H1 (cell line): ENCODE data around the gene FBXO2. TPM values are rescaled to one million over a fixed set of nuclear protein-coding genes. Genes with fewer than 3 reads are reported as not detected.

Experiments used
- FOSL1 ChIP-seq: IDR thresholded peaks from 2 replicates; pipeline ENCODE4 v1.6.1; 2011; ENCODE audit warnings: mild to moderate bottlenecking, low read depth, low read length, moderate library complexity; ENCODE audit not compliant: insufficient read depth
- KDM5A ChIP-seq: fragments of 200-600 bp; IDR thresholded peaks from 2 replicates; pipeline ENCODE4 v1.7.1; 2012; ENCODE audit warnings: mild to moderate bottlenecking, low read length, inconsistent platforms, mixed read lengths
- NRF1 ChIP-seq: IDR thresholded peaks from 2 replicates; pipeline ENCODE4 v1.6.1; 2011; ENCODE audit warnings: mild to moderate bottlenecking, low read depth, low read length, improper control_type of control experiment
- PHF8 ChIP-seq: fragments of 200-600 bp; sonication (generic); conservative IDR thresholded peaks from 2 replicates; pipeline ENCODE4 v1.7.1; 2012; ENCODE audit warnings: low read depth, mild to moderate bottlenecking, inconsistent platforms, low read length, moderate library complexity
- ZNF274 ChIP-seq: IDR thresholded peaks from 2 replicates; pipeline ENCODE4 v1.7.0; 2012; ENCODE audit warnings: low read length, borderline replicate concordance; ENCODE audit errors: extremely low read depth
- polyA plus RNA-seq, 7 experiments: library from polyadenylated mRNA; depleted of rRNA in 3 of 7; stranded (reverse) in 5 of 7; unstranded in 2 of 7; fragments of >200 nt in 5 of 7; fragments of 200-250 nt in 2 of 7; gene quantifications; 1 replicate in 5 of 7; 2 replicates in 1 of 7; 4 replicates in 1 of 7; pipeline versions ENCODE4 v1.2.1 to v1.2.3, GENCODE V29; 2011 to 2013; ENCODE audit warnings: missing spikeins in 2 of 7, mixed read lengths in 2 of 7
- total RNA-seq: library from RNA; stranded (reverse); fragmentation: NEBNext Ultra II Directional; extraction: Animal tissue kit (Norgen Biotek cat#: 25700); gene quantifications from 2 replicates; pipeline ENCODE4 v1.2.1, GENCODE V29; 2021

FBXO2 gene
- total and polyA plus RNA-seq, 2 of the 8 experiments (the other 6 are each of a cell fraction or from before 2014, with no cell fraction given), result 51.3 to 57.9 TPM

- no peak for TF ChIP-seq KDM5A
- TF ChIP-seq ZNF274, result no peak
- no peak for TF ChIP-seq PHF8
- TF ChIP-seq FOSL1, result no peak
- TF ChIP-seq NRF1, result no peak
These were observed 43.6 kb upstream of the FBXO2 start (continued) for GRCh38 chr1:11697893-11698210.
